HG02970 (cell line): Measurements from ENCODE around the gene DELE1.
"Not testable (repeated sequence)": the region's sequence is repeated elsewhere in the genome, so short reads cannot be mapped to it uniquely, and the experiment has no call there.

Source experiments
- ATAC-seq: cut with Tn5 transposase; IDR thresholded peaks from one replicate; pipeline ENCODE4 v1.9.1; 2021; ENCODE audit warnings: mild to moderate bottlenecking, moderate library complexity, moderate number of reproducible peaks; ENCODE audit not compliant: unreplicated experiment, low FRiP score

DELE1 gene

GRCh38 chr5:141883892-141884318, 39.8 kb upstream of the DELE1 start:
- ATAC-seq, result no peak

- ATAC-seq, result no peak
These were observed 34.3 kb upstream of the DELE1 start for GRCh38 chr5:141889282-141889871.

GRCh38 chr5:141890429-141890828, 33.2 kb upstream of the DELE1 start:
- not testable (repeated sequence) for ATAC-seq

- no peak for ATAC-seq
These were observed 26.2 kb upstream of the DELE1 start for GRCh38 chr5:141897425-141897824.

- ATAC-seq, result no peak
These were observed 25.1 kb upstream of the DELE1 start for GRCh38 chr5:141898448-141899049.

GRCh38 chr5:141902015-141902814, 21.5 kb upstream of the DELE1 start:
- no peak for ATAC-seq

- no peak for ATAC-seq
These were observed 20.4 kb upstream of the DELE1 start for GRCh38 chr5:141903261-141903660.

GRCh38 chr5:141904551-141904950, 19.1 kb upstream of the DELE1 start:
- ATAC-seq, result no peak

GRCh38 chr5:141906517-141906916, 17.2 kb upstream of the DELE1 start:
- no peak for ATAC-seq

GRCh38 chr5:141906972-141907371, 16.7 kb upstream of the DELE1 start:
- ATAC-seq, result no peak

GRCh38 chr5:141908796-141909195, 14.9 kb upstream of the DELE1 start:
- no peak for ATAC-seq

- no peak for ATAC-seq
These were observed 14.5 kb upstream of the DELE1 start for GRCh38 chr5:141909212-141909611.

GRCh38 chr5:141910271-141910673, 13.4 kb upstream of the DELE1 start:
- ATAC-seq, result no peak

GRCh38 chr5:141913560-141914198, 10.0 kb upstream of the DELE1 start:
- no peak for ATAC-seq

- ATAC-seq, result peak; percentile 56
These were observed 9.4 kb upstream of the DELE1 start for GRCh38 chr5:141914199-141914743.

GRCh38 chr5:141914797-141915196, 8.9 kb upstream of the DELE1 start:
- no peak for ATAC-seq

GRCh38 chr5:141915881-141916336, 7.8 kb upstream of the DELE1 start:
- ATAC-seq, result no peak

GRCh38 chr5:141916522-141916921, 7.1 kb upstream of the DELE1 start:
- ATAC-seq, result no peak

- ATAC-seq, result no peak
These were observed 5.9 kb upstream of the DELE1 start for GRCh38 chr5:141917760-141918159.

GRCh38 chr5:141919218-141920119, 4.2 kb upstream of the DELE1 start:
- ATAC-seq, result no peak
